GM13976 (cell line): ENCODE results near the gene CCDC57.
A peak's percentile ranks its signal among the peaks of the same experiment; 100 is the strongest.
"Not testable (repeated sequence)": the region's sequence is repeated elsewhere in the genome, so short reads cannot be mapped to it uniquely, and the experiment has no call there.

Source experiments
- DNase-seq: peaks from one replicate; pipeline ENCODE4 v3.0.0; 2012; ENCODE audit warnings: low spot score
- in situ Hi-C: fragments of 300-500 bp; cut with MboI; formaldehyde crosslinking; loops from one replicate; pipeline ENCODE4 v1.12.0; 2022; ENCODE audit warnings: low sequenced_read_pairs, mixed read lengths, inconsistent platforms; ENCODE audit not compliant: unreplicated experiment
- TF ChIP-seq, protein P1 (sequence below): IDR thresholded peaks from 2 replicates; pipeline ENCODE4 v1.5.1; 2012; ENCODE audit warnings: borderline replicate concordance, mild to moderate bottlenecking; ENCODE audit not compliant: insufficient read depth; ENCODE audit errors: extremely low read depth, missing control alignments, control extremely low read depth

Gene CCDC57

DNA sequence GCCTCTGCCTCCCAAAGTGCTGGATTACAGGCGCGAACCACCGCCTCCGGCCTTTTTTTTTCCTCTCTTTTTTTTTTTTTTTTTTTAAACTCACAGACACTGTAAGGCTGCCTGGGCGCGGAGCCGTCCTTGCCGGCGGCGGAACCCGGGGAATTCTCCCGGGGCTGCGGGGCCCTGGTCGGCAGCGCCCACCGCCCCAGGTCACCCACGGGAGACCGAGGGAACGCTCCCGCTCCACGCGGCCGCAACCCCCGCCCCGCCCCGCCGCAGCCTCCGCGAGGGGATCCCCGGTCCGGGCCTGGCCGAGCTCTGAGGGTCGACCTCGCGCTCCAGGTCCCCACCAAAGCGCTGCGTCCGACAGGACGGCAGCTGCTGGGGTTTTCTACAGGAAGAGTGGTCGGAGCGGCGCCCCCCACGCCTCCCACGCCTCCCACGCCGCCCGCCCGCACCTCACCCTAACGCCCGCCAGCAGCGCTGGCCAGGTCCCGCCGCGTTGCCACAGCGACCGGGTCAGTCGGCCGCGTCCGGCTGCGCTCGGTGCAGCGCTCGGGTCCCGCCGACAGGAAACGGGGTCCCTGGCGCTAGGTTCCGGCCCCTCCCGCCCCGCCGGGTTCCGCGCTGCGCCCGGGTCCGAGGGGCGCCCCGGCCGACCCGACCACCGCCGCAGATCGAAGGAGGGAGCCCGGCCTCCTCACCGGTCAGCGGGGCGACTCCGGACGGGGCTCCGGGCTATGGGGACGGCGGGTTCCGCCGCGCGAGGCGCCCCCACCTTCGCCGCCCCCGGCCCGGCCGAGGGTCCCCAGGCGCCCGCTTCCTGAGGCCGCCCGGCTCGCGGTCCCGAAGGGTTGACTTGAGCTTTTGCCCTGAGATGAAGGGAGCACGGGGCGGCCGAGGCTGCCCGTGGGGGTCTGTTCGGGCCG is at the start of gene CCDC57:
TSS of gene CCDC57 (minus strand) at position 512 of the 920 bp plus-strand sequence. CDS start 10,898 bp downstream, outside the sequence.
- in situ Hi-C loops: no loop called here
- peak; percentile 97 for DNase-seq
- TF ChIP-seq, protein P1, sequence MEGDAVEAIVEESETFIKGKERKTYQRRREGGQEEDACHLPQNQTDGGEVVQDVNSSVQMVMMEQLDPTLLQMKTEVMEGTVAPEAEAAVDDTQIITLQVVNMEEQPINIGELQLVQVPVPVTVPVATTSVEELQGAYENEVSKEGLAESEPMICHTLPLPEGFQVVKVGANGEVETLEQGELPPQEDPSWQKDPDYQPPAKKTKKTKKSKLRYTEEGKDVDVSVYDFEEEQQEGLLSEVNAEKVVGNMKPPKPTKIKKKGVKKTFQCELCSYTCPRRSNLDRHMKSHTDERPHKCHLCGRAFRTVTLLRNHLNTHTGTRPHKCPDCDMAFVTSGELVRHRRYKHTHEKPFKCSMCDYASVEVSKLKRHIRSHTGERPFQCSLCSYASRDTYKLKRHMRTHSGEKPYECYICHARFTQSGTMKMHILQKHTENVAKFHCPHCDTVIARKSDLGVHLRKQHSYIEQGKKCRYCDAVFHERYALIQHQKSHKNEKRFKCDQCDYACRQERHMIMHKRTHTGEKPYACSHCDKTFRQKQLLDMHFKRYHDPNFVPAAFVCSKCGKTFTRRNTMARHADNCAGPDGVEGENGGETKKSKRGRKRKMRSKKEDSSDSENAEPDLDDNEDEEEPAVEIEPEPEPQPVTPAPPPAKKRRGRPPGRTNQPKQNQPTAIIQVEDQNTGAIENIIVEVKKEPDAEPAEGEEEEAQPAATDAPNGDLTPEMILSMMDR: no peak

GRCh38 chr17:82262344-82262743 is 49.7 kb upstream of the CCDC57 start:
- in situ Hi-C loops: no loop called here
- TF ChIP-seq, protein P1: no peak
- no peak for DNase-seq

GRCh38 chr17:82259972-82260961 is 47.6 kb upstream of the CCDC57 start:
- in situ Hi-C loops, DNase-seq: not testable (repeated sequence)

DNA sequence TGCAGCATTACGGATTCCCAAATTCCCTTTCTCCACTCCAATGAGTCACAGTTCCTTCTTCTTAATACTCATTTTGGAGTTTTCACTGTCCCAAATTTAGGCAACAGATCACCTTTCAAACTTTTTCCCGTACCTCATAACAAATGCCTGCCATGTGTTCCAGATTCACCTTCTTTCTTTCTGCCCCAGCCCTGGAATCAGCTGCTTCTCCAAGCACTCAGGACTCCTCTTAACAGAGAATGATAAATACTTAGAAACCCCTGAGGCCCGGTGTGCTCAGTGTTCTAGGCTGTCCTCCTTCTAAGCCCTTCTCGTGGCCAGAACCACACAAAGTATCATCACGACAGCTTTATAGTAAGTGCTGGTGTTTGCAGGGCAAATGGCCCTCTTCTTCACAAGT is 45.9 kb upstream of the CCDC57 start:
- in situ Hi-C loops: no loop called here
- TF ChIP-seq, protein P1: no peak
- DNase-seq: no peak

GRCh38 chr17:82257473-82257872 is 44.8 kb upstream of the CCDC57 start:
- TF ChIP-seq, protein P1: no peak
- DNase-seq: no peak
- in situ Hi-C loops: no loop called here

- DNase-seq: no peak
- TF ChIP-seq, protein P1: no peak
- in situ Hi-C loops: no loop called here
Measured at GRCh38 chr17:82256242-82256885, 43.7 kb upstream of the CCDC57 start.
